Aorta (tissue), 5 donors: ENCODE measurements around the gene DUSP7. TPM values are rescaled to one million over a fixed set of nuclear protein-coding genes. Genes with fewer than 3 reads are reported as not detected.

Experiments
- ATAC-seq: fragments of 200-7000 bp; cut with Tn5 transposase; one replicate; pipeline ENCODE4 v1.9.1; 2022; ENCODE audit warnings: moderate library complexity; ENCODE audit not compliant: low FRiP score
- DNase-seq, 2 donors: peaks; one replicate each; pipeline ENCODE4 v3.0.0-alpha.2; 2020
- H3K27ac ChIP-seq, 2 donors: one replicate each; pipeline ENCODE4 v1.5.1; 2013; ENCODE audit warnings: low read length in 2 of 2, mild to moderate bottlenecking in 2 of 2, moderate library complexity in 2 of 2, control low read depth in 1 of 2, inconsistent platforms in 1 of 2, low read depth in 1 of 2
- H3K27me3 ChIP-seq, 2 donors: one replicate each; pipeline ENCODE4 v1.6.1; 2013; ENCODE audit warnings: control low read depth in 1 of 2, low read length in 1 of 2, mild to moderate bottlenecking in 1 of 2, moderate library complexity in 1 of 2; ENCODE audit not compliant: insufficient read depth in 2 of 2, control insufficient read depth in 1 of 2
- H3K36me3 ChIP-seq, 2 donors: one replicate each; pipeline ENCODE4 v1.6.1; 2013; ENCODE audit warnings: control low read depth in 1 of 2, low read length in 1 of 2, mild to moderate bottlenecking in 1 of 2; ENCODE audit not compliant: insufficient read depth in 2 of 2, control insufficient read depth in 1 of 2
- H3K4me1 ChIP-seq, 2 donors: one replicate each; pipeline ENCODE4 v1.6.1; 2013; ENCODE audit warnings: low read length in 2 of 2, control low read depth in 1 of 2, mild to moderate bottlenecking in 1 of 2, moderate library complexity in 1 of 2; ENCODE audit not compliant: insufficient read depth in 2 of 2, control insufficient read depth in 1 of 2
- H3K4me3 ChIP-seq, 2 donors: one replicate each; pipeline ENCODE4 v1.5.1; 2013; ENCODE audit warnings: low read length in 2 of 2, control low read depth in 1 of 2, mild to moderate bottlenecking in 1 of 2
- H3K9me3 ChIP-seq: one replicate; pipeline ENCODE4 v1.6.1; 2013; ENCODE audit warnings: mild to moderate bottlenecking, low read length; ENCODE audit not compliant: control insufficient read depth
- WGBS, 2 donors: extraction: QIAGEN DNeasy Blood & Tissue Kit; methylation state at CpG; one replicate each; pipeline ENCODE4 v1.1.7; 2013; 5-methylcytosine and 5-hydroxymethylcytosine counted together
- intact Hi-C, 2 donors: fragments of 100-400 bp; cut with DNase I; formaldehyde crosslinking; loops; one replicate each; pipeline versions ENCODE4 v1.14.2 to v1.15.0; 2022
- polyA plus RNA-seq, 2 donors: library from polyadenylated mRNA; stranded (reverse); fragments of 200-250 nt; gene quantifications; one replicate each; pipeline ENCODE4 v1.2.3, GENCODE V29; 2013
- total RNA-seq, 2 donors: library from RNA; stranded (reverse); fragmentation: NEBNext Ultra II Directional; extraction: Animal tissue kit (Norgen Biotek cat#: 25700); gene quantifications; one replicate each; pipeline ENCODE4 v1.2.1, GENCODE V29; 2021
- donor health status: healthy with polysubstance abuse.
- donor health status: Bipolar disorder and iron deficiency.
- donor health status: DM: no; HTN: no; CAD: no.
- donor health status: DM: no; HTN: no; CAD: no.
- donor health status: DM: yes; HTN: yes; CAD: no.

Gene DUSP7
- total and polyA plus RNA-seq, 4 donors = 8.8 to 54.1 (median 25.6) TPM

GRCh38 chr3:52065264-52065756, 8.9 kb upstream of the DUSP7 start:
- H3K4me1 ChIP-seq = no peaks in the 10 kb centered on the region
- no peaks in the 10 kb centered on the region for H3K27me3 ChIP-seq
- H3K27ac ChIP-seq = no peak overlapping the region
- whole genome bisulfite sequencing, 2 donors = 87 to 88% methylated on average over 12 of the region's 12 CpGs
- intact Hi-C loops = no loop called here
- no peaks in the 10 kb centered on the region for H3K9me3 ChIP-seq
- H3K4me3 ChIP-seq = no peak overlapping the region
- DNase-seq = no peak
- no peak for ATAC-seq
- no peaks in the 10 kb centered on the region for H3K36me3 ChIP-seq

GRCh38 chr3:52064561-52064960, 8.2 kb upstream of the DUSP7 start:
- Histone ChIP-seq H3K27me3 (no peaks in the 10 kb centered on the region), H3K27ac (no peak overlapping the region), H3K36me3 (no peaks in the 10 kb centered on the region), H3K4me3 (no peak overlapping the region), H3K4me1 (no peaks in the 10 kb centered on the region), H3K9me3 (no peaks in the 10 kb centered on the region)
- DNase-seq = no peak
- 90 to 93% methylated on average over 8 of the region's 8 CpGs for WGBS, 2 donors
- intact Hi-C loops = no loop called here
- ATAC-seq = no peak

- Histone ChIP-seq H3K27ac (no peak overlapping the region), H3K36me3 (no peaks in the 10 kb centered on the region), H3K27me3 (no peaks in the 10 kb centered on the region), H3K4me3 (no peak overlapping the region), H3K4me1 (no peaks in the 10 kb centered on the region), H3K9me3 (no peaks in the 10 kb centered on the region)
- DNase-seq (no peak), ATAC-seq (no peak)
- 68 to 75% methylated on average over 14 of the region's 14 CpGs for WGBS, 2 donors
- intact Hi-C loops = no loop called here
These were observed 6.8 kb upstream of the DUSP7 start for GRCh38 chr3:52063026-52063723.

- Histone ChIP-seq H3K9me3 (no peaks in the 10 kb centered on the region), H3K27me3 (no peaks in the 10 kb centered on the region), H3K4me3 (no peak overlapping the region), H3K27ac (no peak overlapping the region), H3K36me3 (no peaks in the 10 kb centered on the region), H3K4me1 (no peaks in the 10 kb centered on the region)
- DNase-seq (peak; percentile 79 to 85), ATAC-seq (no peak)
- 73 to 75% methylated on average over 5 of the region's 5 CpGs for WGBS, 2 donors
- intact Hi-C loops = no loop called here
These were observed 6.1 kb upstream of the DUSP7 start for GRCh38 chr3:52062505-52062904.

GRCh38 chr3:52061121-52061910, 4.9 kb upstream of the DUSP7 start:
- Histone ChIP-seq H3K4me1 (no peaks in the 10 kb centered on the region), H3K27me3 (no peaks in the 10 kb centered on the region), H3K27ac (no peak overlapping the region), H3K9me3 (no peaks in the 10 kb centered on the region), H3K36me3 (no peaks in the 10 kb centered on the region), H3K4me3 (no peak overlapping the region)
- WGBS, 2 donors = 94 to 96% methylated on average over 4 of the region's 4 CpGs
- no peak for ATAC-seq
- intact Hi-C loops = no loop called here
- DNase-seq = no peak

GRCh38 chr3:52059781-52060180, 3.4 kb upstream of the DUSP7 start:
- Histone ChIP-seq H3K27ac (no peak overlapping the region), H3K36me3 (no peaks in the 10 kb centered on the region), H3K27me3 (no peaks in the 10 kb centered on the region), H3K4me3 (no peak overlapping the region), H3K9me3 (no peaks in the 10 kb centered on the region), H3K4me1 (no peaks in the 10 kb centered on the region)
- WGBS, 2 donors = 93 to 95% methylated on average over 7 of the region's 7 CpGs
- DNase-seq (no peak), ATAC-seq (no peak)
- intact Hi-C loops = loop anchor here (5.0 kb wide), 2 partner anchors 78 to 83 kb away; no protein-coding TSS in a partner anchor

GRCh38 chr3:52057812-52058495, 1.6 kb upstream of the DUSP7 start:
- intact Hi-C loops = loop anchor here (1.0 to 5.0 kb wide), 3 partner anchors 32 to 84 kb away; no protein-coding TSS in a partner anchor
- ATAC-seq = no peak
- Histone ChIP-seq H3K9me3 (no peaks in the 10 kb centered on the region), H3K27me3 (no peaks in the 10 kb centered on the region), H3K4me3 (peak overlapping the region in 1 of 2 donors; percentile 27), H3K27ac (no peak overlapping the region), H3K36me3 (no peaks in the 10 kb centered on the region), H3K4me1 (no peaks in the 10 kb centered on the region)
- DNase-seq = no peak
- 70 to 73% methylated on average over 14 of the region's 14 CpGs for WGBS, 2 donors

GRCh38 chr3:52056968-52057811, 819 bp upstream of the DUSP7 start:
- Histone ChIP-seq H3K9me3 (no peaks in the 10 kb centered on the region), H3K27me3 (no peaks in the 10 kb centered on the region), H3K36me3 (no peaks in the 10 kb centered on the region), H3K27ac (peak overlapping the region in 1 of 2 donors; percentile 73), H3K4me3 (peak overlapping the region; percentile 27 to 71), H3K4me1 (no peaks in the 10 kb centered on the region)
- intact Hi-C loops = loop anchor here (1.0 to 5.0 kb wide), 3 partner anchors 33 to 85 kb away; no protein-coding TSS in a partner anchor
- 0% methylated on average over 50 to 55 of the region's 55 CpGs for WGBS, 2 donors
- DNase-seq (peak; percentile 100), ATAC-seq (peak; percentile 94)
